PC-9 (cell line): Measurements from ENCODE around the gene MAST4. TPM values are rescaled to one million over a fixed set of nuclear protein-coding genes. Genes with fewer than 3 reads are reported as not detected.

Experiments
- BruUV-seq: library from RNA; stranded (reverse); fragments of 400-500 nt; replicated peaks from 2 replicates; lab custom pipeline; 2021; lab: Mats Ljungman, UMichigan
- CTCF ChIA-PET: fragments of 300-600 bp; sonication (Branson Sonifier 250); formaldehyde crosslinking; loops from one replicate; lab custom pipeline; 2022; ENCODE audit warnings: antibody characterized with exemption; lab: Charles Lee
- POLR2A ChIA-PET: fragments of 300-600 bp; sonication (Branson Sonifier 250); formaldehyde crosslinking; loops from one replicate; lab custom pipeline; 2022; ENCODE audit warnings: antibody characterized with exemption; ENCODE audit not compliant: unreplicated experiment; lab: Charles Lee
- DNase-seq, 2 experiments: peaks; one replicate each; pipeline versions ENCODE4 v3.0.0 to v3.0.0-alpha.2; 2015 to 2022; ENCODE audit warnings: mixed read lengths in 1 of 2
- H2AFZ ChIP-seq: fragments of 200-600 bp; sonication (generic); 2 replicates; pipeline ENCODE4 v1.8.1; 2017; ENCODE audit warnings: antibody characterized with exemption
- H3F3A ChIP-seq: fragments of 200-600 bp; sonication (generic); 2 replicates; pipeline ENCODE4 v1.8.1; 2017; ENCODE audit warnings: antibody characterized with exemption, mild to moderate bottlenecking, low read depth; ENCODE audit not compliant: insufficient read depth
- H3K27ac ChIP-seq: fragments of 200-600 bp; sonication (generic); 2 replicates; pipeline ENCODE4 v1.6.1; 2016; ENCODE audit warnings: mixed run types
- H3K27me3 ChIP-seq: fragments of 200-600 bp; sonication (generic); 2 replicates; pipeline ENCODE4 v1.6.1; 2016; ENCODE audit warnings: low read depth, mixed run types; ENCODE audit not compliant: insufficient read depth
- H3K36me3 ChIP-seq: fragments of 200-600 bp; sonication (generic); 2 replicates; pipeline ENCODE4 v1.6.1; 2016; ENCODE audit warnings: low read depth, mixed run types
- H3K4me1 ChIP-seq: fragments of 200-600 bp; sonication (generic); replicated peaks from 2 replicates; pipeline ENCODE4 v1.6.1; 2016; ENCODE audit warnings: mixed run types; ENCODE audit not compliant: insufficient read depth
- H3K4me2 ChIP-seq: fragments of 200-600 bp; sonication (generic); 2 replicates; pipeline ENCODE4 v1.6.1; 2017; ENCODE audit warnings: mixed run types
- H3K4me3 ChIP-seq: fragments of 200-600 bp; sonication (generic); 2 replicates; pipeline ENCODE4 v1.6.1; 2016; ENCODE audit warnings: mixed run types
- H3K79me2 ChIP-seq: fragments of 200-600 bp; sonication (generic); 2 replicates; pipeline ENCODE4 v1.6.1; 2017; ENCODE audit warnings: low read depth, mixed run types
- H3K9me2 ChIP-seq: fragments of 200-600 bp; sonication (generic); 2 replicates; pipeline ENCODE4 v1.8.1; 2017; ENCODE audit warnings: mild to moderate bottlenecking; ENCODE audit not compliant: insufficient read depth
- H3K9me3 ChIP-seq: fragments of 200-600 bp; sonication (generic); 2 replicates; pipeline ENCODE4 v1.8.1; 2016; ENCODE audit warnings: low read depth; ENCODE audit not compliant: insufficient read depth
- H4K20me1 ChIP-seq: fragments of 200-600 bp; sonication (generic); 2 replicates; pipeline ENCODE4 v1.8.1; 2017; ENCODE audit not compliant: insufficient read depth
- EZH2 ChIP-seq: fragments of 200-600 bp; sonication (generic); IDR thresholded peaks from 2 replicates; pipeline ENCODE4 v1.8.0; 2017; ENCODE audit warnings: antibody characterized with exemption, low read depth
- intact Hi-C: fragments of 100-400 bp; cut with micrococcal nuclease; formaldehyde crosslinking; loops from one replicate; pipeline ENCODE4 v1.10.0; 2022; ENCODE audit not compliant: unreplicated experiment
- total RNA-seq: library from RNA; stranded (reverse); gene quantifications from 2 replicates; pipeline ENCODE4 v1.2.3, GENCODE V29; 2021
- TF ChIP-seq, protein P1 (sequence below): fragments of 200-600 bp; sonication (generic); conservative IDR thresholded peaks from 2 replicates; pipeline ENCODE4 v1.6.1; 2017; ENCODE audit warnings: mixed run types, antibody characterized with exemption, mild to moderate bottlenecking, moderate library complexity

The MAST4 gene
- total RNA-seq, 1 experiment from 2014 or later, result 19.3 TPM

DNA sequence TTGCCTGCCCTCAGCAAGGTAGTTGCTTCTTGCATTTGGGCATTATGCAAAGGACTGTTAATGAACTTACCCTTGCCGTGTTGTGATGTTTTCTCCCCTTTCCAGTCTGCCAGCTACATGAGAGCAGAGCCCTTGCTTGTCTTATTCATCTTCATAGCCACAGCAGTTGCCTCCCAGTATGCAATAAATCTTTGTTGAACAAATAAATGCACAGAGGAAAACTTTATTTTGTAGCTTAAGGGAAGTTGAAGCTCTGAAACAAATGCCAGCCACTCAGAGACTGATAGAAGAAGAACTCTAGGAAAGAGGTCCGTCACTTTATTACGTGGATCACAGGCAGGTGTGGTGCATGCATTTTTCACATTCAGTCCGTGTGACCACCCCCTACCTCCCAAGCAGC is 19.7 kb downstream of the MAST4 start:
- Histone ChIP-seq H3K27me3 (no peaks in the 10 kb centered on the region), H3K27ac (no peak overlapping the region), H3F3A (no peaks in the 10 kb centered on the region), H3K4me1 (no peaks in the 10 kb centered on the region), H3K36me3 (no peaks in the 10 kb centered on the region), H2AFZ (no peak overlapping the region), H3K4me2 (no peak overlapping the region), H3K9me3 (no peaks in the 10 kb centered on the region), H3K9me2 (no peaks in the 10 kb centered on the region), H3K79me2 (no peaks in the 10 kb centered on the region), H4K20me1 (no peaks in the 10 kb centered on the region), H3K4me3 (no peak overlapping the region)
- CTCF ChIA-PET, result no interaction called here
- POLR2A ChIA-PET, result no interaction called here
- no TSS peak for BruUV-seq
- TF ChIP-seq, protein P1, sequence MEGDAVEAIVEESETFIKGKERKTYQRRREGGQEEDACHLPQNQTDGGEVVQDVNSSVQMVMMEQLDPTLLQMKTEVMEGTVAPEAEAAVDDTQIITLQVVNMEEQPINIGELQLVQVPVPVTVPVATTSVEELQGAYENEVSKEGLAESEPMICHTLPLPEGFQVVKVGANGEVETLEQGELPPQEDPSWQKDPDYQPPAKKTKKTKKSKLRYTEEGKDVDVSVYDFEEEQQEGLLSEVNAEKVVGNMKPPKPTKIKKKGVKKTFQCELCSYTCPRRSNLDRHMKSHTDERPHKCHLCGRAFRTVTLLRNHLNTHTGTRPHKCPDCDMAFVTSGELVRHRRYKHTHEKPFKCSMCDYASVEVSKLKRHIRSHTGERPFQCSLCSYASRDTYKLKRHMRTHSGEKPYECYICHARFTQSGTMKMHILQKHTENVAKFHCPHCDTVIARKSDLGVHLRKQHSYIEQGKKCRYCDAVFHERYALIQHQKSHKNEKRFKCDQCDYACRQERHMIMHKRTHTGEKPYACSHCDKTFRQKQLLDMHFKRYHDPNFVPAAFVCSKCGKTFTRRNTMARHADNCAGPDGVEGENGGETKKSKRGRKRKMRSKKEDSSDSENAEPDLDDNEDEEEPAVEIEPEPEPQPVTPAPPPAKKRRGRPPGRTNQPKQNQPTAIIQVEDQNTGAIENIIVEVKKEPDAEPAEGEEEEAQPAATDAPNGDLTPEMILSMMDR, result no peak
- TF ChIP-seq EZH2, result no peak
- no peak for DNase-seq
- intact Hi-C loops, result no loop called here

DNA sequence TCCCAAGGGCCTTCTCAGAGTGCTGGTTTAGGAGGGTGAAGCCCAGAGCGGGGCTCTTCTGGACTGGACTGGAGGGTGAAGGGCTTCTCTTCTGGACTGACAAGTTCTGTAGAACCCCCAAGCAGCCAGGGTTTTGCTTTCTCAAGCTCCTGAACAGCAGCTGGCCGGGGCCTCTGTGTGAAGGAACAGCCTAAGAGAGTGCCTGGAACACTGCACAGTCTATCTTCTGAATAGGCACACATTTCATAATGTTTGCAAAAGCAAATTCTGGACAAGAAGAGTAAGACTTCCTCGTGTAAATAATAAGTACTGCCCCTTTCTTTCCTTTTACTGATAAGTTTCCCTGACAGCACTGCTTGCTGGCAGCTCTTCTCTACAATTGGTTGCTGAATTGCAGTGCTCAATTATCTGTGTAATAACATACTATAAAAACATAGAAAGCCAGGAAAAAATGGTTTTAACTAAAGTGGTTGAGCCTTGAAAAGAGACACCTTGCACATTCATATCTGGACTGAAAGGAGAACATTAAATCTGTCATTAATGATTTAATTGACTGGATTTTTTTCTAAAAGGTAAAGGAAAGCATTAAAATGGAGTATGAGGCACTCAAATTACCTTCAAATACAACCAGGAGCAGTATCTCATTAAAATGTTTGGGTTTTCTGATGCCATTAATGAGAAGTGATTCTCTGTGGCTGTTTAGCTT is 20.5 kb downstream of the MAST4 start:
- Histone ChIP-seq H3K27ac (no peak overlapping the region), H3K9me3 (no peaks in the 10 kb centered on the region), H2AFZ (no peak overlapping the region), H3K4me2 (no peak overlapping the region), H3K36me3 (no peaks in the 10 kb centered on the region), H3K79me2 (no peaks in the 10 kb centered on the region), H3K27me3 (no peaks in the 10 kb centered on the region), H3K4me3 (no peak overlapping the region), H3K4me1 (no peaks in the 10 kb centered on the region), H4K20me1 (no peaks in the 10 kb centered on the region), H3K9me2 (no peaks in the 10 kb centered on the region), H3F3A (no peaks in the 10 kb centered on the region)
- intact Hi-C loops, result no loop called here
- no TSS peak for BruUV-seq
- no peak for DNase-seq
- ChIA-PET CTCF (no interaction called here), POLR2A (no interaction called here)
- TF ChIP-seq, protein P1, result no peak
- TF ChIP-seq EZH2, result no peak

DNA sequence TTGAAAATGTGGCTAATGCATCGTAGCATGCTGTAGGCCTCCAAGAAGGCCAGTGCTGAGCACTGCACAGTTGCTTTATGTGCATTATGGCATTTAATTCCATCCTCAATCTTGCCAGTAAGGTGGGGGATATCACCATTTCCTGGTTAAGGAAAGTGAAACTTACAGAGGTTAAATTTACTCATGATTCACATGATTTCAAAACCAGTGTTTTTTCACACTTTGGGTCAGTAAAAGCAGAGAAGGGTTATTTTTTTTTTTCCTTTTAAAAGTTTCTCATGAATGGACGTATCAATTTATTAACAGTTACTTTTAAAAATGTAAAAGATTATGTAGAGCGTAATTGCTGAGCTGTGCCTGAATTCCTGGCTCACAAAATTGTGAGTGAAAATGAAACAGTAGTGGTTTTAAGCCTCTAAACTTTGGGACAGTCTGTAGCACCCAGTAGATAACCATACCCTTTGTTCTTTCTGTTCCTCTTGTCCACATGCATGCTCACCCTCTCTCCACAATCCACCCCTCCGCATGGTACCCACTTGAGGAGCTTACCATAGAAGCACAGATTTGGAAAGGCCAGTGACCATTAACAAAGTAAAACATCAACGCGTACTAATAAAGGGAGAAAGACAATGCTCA is 21.2 kb downstream of the MAST4 start:
- BruUV-seq, result no TSS peak
- H3K4me1 ChIP-seq, result no peaks in the 10 kb centered on the region
- H2AFZ ChIP-seq, result no peak overlapping the region
- H3K27me3 ChIP-seq, result no peaks in the 10 kb centered on the region
- no peak overlapping the region for H3K27ac ChIP-seq
- intact Hi-C loops, result no loop called here
- H3K9me2 ChIP-seq, result no peaks in the 10 kb centered on the region
- DNase-seq, result no peak
- no peaks in the 10 kb centered on the region for H4K20me1 ChIP-seq
- no peak overlapping the region for H3K4me2 ChIP-seq
- no peak for TF ChIP-seq EZH2
- TF ChIP-seq, protein P1, result no peak
- H3K4me3 ChIP-seq, result no peak overlapping the region
- no peaks in the 10 kb centered on the region for H3K79me2 ChIP-seq
- no peaks in the 10 kb centered on the region for H3K36me3 ChIP-seq
- no peaks in the 10 kb centered on the region for H3K9me3 ChIP-seq
- H3F3A ChIP-seq, result no peaks in the 10 kb centered on the region
- ChIA-PET CTCF (no interaction called here), POLR2A (no interaction called here)
